Osteoblast (primary cell): ENCODE results near the gene LCN9. TPM values are rescaled to one million over a fixed set of nuclear protein-coding genes. Genes with fewer than 3 reads are reported as not detected.

Experiments used
- DNase-seq: peaks from one replicate; pipeline ENCODE4 v3.0.0; 2011; ENCODE audit warnings: low spot score, mixed read lengths; ENCODE audit not compliant: insufficient read length; ENCODE audit errors: missing footprints
- H2AFZ ChIP-seq: 2 replicates; pipeline ENCODE4 v1.6.0; 2011; ENCODE audit warnings: mild to moderate bottlenecking, low read length
- H3K27ac ChIP-seq: 2 replicates; pipeline ENCODE4 v1.5.1; 2011; ENCODE audit warnings: mild to moderate bottlenecking, low read depth, low read length, moderate library complexity
- H3K27me3 ChIP-seq: 2 replicates; pipeline ENCODE4 v1.6.0; 2012; ENCODE audit warnings: mild to moderate bottlenecking, control low read depth, inconsistent platforms, low read length, moderate library complexity; ENCODE audit not compliant: insufficient read depth
- H3K36me3 ChIP-seq: 2 replicates; pipeline ENCODE4 v1.5.1; 2011; ENCODE audit warnings: mild to moderate bottlenecking, low read length, control low read depth, moderate library complexity; ENCODE audit not compliant: insufficient read depth
- H3K4me1 ChIP-seq: 2 replicates; pipeline ENCODE4 v1.5.1; 2011; ENCODE audit warnings: mild to moderate bottlenecking, low read length, control low read depth, moderate library complexity; ENCODE audit not compliant: insufficient read depth
- H3K4me2 ChIP-seq: 2 replicates; pipeline ENCODE4 v1.6.0; 2011; ENCODE audit warnings: mild to moderate bottlenecking, low read length; ENCODE audit not compliant: insufficient read depth
- H3K4me3 ChIP-seq: fragments of 200-600 bp; sonication (generic); 3 replicates; pipeline ENCODE4 v1.5.1; 2012; ENCODE audit warnings: mild to moderate bottlenecking, low read length, inconsistent platforms; ENCODE audit not compliant: insufficient read depth
- H3K79me2 ChIP-seq: 2 replicates; pipeline ENCODE4 v1.6.0; 2012; ENCODE audit warnings: mild to moderate bottlenecking, low read length, control low read depth, inconsistent platforms; ENCODE audit not compliant: insufficient read depth
- H3K9me3 ChIP-seq: 2 replicates; pipeline ENCODE4 v1.5.1; 2011; ENCODE audit warnings: low read depth, low read length, control low read depth
- H4K20me1 ChIP-seq: 2 replicates; pipeline ENCODE4 v1.6.0; 2012; ENCODE audit warnings: mild to moderate bottlenecking, low read length, control low read depth; ENCODE audit not compliant: insufficient read depth
- total RNA-seq: library from RNA; depleted of rRNA; stranded (reverse); fragments of >200 nt; gene quantifications from 2 replicates; pipeline ENCODE4 v1.2.3, GENCODE V29; 2012
- TF ChIP-seq, protein P1 (sequence below): IDR thresholded peaks from 2 replicates; pipeline ENCODE4 v1.5.1; 2011; ENCODE audit warnings: mild to moderate bottlenecking, low read depth, low read length, moderate library complexity; ENCODE audit errors: extremely low read depth

LCN9 gene
- total RNA-seq, 1 donor, result not detected

GRCh38 chr9:135703726-135704125 lies 40.6 kb downstream of the LCN9 start:
- TF ChIP-seq, protein P1, sequence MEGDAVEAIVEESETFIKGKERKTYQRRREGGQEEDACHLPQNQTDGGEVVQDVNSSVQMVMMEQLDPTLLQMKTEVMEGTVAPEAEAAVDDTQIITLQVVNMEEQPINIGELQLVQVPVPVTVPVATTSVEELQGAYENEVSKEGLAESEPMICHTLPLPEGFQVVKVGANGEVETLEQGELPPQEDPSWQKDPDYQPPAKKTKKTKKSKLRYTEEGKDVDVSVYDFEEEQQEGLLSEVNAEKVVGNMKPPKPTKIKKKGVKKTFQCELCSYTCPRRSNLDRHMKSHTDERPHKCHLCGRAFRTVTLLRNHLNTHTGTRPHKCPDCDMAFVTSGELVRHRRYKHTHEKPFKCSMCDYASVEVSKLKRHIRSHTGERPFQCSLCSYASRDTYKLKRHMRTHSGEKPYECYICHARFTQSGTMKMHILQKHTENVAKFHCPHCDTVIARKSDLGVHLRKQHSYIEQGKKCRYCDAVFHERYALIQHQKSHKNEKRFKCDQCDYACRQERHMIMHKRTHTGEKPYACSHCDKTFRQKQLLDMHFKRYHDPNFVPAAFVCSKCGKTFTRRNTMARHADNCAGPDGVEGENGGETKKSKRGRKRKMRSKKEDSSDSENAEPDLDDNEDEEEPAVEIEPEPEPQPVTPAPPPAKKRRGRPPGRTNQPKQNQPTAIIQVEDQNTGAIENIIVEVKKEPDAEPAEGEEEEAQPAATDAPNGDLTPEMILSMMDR, result no peak
- DNase-seq, result peak; percentile 94

DNA sequence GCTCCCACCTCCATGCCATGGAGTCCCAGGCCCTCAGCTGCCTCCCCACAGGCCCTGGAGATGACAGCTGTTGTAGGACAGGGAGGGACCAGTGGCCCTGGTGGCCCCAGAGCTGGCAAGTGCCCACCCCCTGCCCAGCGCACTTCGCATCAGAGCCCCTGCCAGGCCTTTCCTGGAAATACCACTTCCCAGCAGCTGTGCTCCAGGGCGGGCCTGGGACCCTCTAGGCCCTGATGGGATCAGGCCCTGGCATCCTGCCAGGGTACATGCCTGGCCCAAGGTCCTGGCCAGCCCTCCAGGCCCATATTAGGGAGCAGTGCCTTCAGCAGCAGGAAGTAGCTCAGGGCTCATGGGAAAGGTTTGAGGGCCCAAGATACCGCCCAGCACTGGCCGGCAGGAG lies 41.4 kb downstream of the LCN9 start:
- Histone ChIP-seq H3K4me3 (no peak overlapping the region), H3K4me1 (no peaks in the 10 kb centered on the region), H4K20me1 (no peaks in the 10 kb centered on the region), H3K36me3 (no peaks in the 10 kb centered on the region), H3K27me3 (no peaks in the 10 kb centered on the region), H3K79me2 (no peaks in the 10 kb centered on the region), H3K4me2 (no peak overlapping the region), H3K9me3 (no peaks in the 10 kb centered on the region), H2AFZ (no peak overlapping the region), H3K27ac (no peak overlapping the region)
- no peak for DNase-seq
- TF ChIP-seq, protein P1, result no peak

More at GRCh38 chr9:135703726-135704125, 40.6 kb downstream of the LCN9 start:
- no peak overlapping the region for H3K27ac ChIP-seq
- H3K27me3 ChIP-seq, result no peaks in the 10 kb centered on the region
- H3K9me3 ChIP-seq, result no peaks in the 10 kb centered on the region
- no peak overlapping the region for H3K4me2 ChIP-seq
- H3K36me3 ChIP-seq, result no peaks in the 10 kb centered on the region
- no peaks in the 10 kb centered on the region for H3K4me1 ChIP-seq
- no peak overlapping the region for H3K4me3 ChIP-seq
- H3K79me2 ChIP-seq, result no peaks in the 10 kb centered on the region
- H2AFZ ChIP-seq, result no peak overlapping the region
- no peaks in the 10 kb centered on the region for H4K20me1 ChIP-seq

- H3K27ac ChIP-seq, result no peak overlapping the region
- no peak overlapping the region for H2AFZ ChIP-seq
- H3K4me1 ChIP-seq, result no peaks in the 10 kb centered on the region
- no peaks in the 10 kb centered on the region for H3K36me3 ChIP-seq
- no peaks in the 10 kb centered on the region for H3K9me3 ChIP-seq
- no peaks in the 10 kb centered on the region for H4K20me1 ChIP-seq
- H3K4me3 ChIP-seq, result no peak overlapping the region
- H3K27me3 ChIP-seq, result no peaks in the 10 kb centered on the region
- H3K4me2 ChIP-seq, result no peak overlapping the region
- no peak for DNase-seq
- TF ChIP-seq, protein P1, result no peak
- no peaks in the 10 kb centered on the region for H3K79me2 ChIP-seq
Observed at GRCh38 chr9:135705376-135705775, 42.3 kb downstream of the LCN9 start.

DNA sequence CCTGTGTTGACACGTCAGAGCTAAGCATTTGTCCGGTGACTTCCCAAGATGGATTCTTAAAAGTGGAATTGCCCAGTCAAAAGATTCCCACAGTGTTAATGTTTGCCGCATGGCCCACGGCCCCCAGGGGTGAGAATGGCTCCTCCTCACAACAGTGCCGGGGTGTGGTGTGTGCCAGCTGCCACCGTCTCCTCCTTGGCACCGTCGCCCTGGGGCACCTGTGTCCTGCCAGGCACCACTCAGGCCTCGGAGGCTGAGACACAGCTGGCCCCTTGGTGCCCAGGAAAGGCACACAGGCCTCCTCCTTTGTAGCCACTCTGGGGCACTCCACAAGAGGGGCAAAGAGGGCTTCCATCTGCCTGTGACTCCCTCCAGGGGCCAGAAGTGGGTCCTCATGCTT lies 43.2 kb downstream of the LCN9 start:
- H2AFZ ChIP-seq, result no peak overlapping the region
- no peaks in the 10 kb centered on the region for H3K36me3 ChIP-seq
- no peaks in the 10 kb centered on the region for H3K4me1 ChIP-seq
- no peaks in the 10 kb centered on the region for H3K9me3 ChIP-seq
- H3K4me3 ChIP-seq, result no peak overlapping the region
- H3K4me2 ChIP-seq, result no peak overlapping the region
- no peaks in the 10 kb centered on the region for H3K79me2 ChIP-seq
- no peak overlapping the region for H3K27ac ChIP-seq
- no peaks in the 10 kb centered on the region for H3K27me3 ChIP-seq
- no peak for DNase-seq
- H4K20me1 ChIP-seq, result no peaks in the 10 kb centered on the region
- TF ChIP-seq, protein P1, result no peak
